PC-3 (cell line): ENCODE measurements around the gene HNRNPL. TPM values are rescaled to one million over a fixed set of nuclear protein-coding genes. Genes with fewer than 3 reads are reported as not detected.
"Not testable (repeated sequence)": the region's sequence is repeated elsewhere in the genome, so short reads cannot be mapped to it uniquely, and the experiment has no call there.

Source experiments
- ATAC-seq: fragments of 200-7000 bp; cut with Tn5 transposase; 2 replicates; pipeline ENCODE4 v1.9.1; 2020; ENCODE audit warnings: mild to moderate bottlenecking, moderate library complexity
- BruUV-seq: library from RNA; stranded (reverse); fragments of 400-500 nt; replicated peaks from 2 replicates; lab custom pipeline; 2021; lab: Mats Ljungman, UMichigan
- CTCF ChIA-PET: fragments of 300-600 bp; sonication (Branson Sonifier 250); formaldehyde crosslinking; loops from one replicate; lab custom pipeline; 2022; ENCODE audit warnings: antibody characterized with exemption; lab: Charles Lee
- POLR2A ChIA-PET: fragments of 300-600 bp; sonication (Branson Sonifier 250); formaldehyde crosslinking; loops from one replicate; lab custom pipeline; 2022; ENCODE audit warnings: antibody characterized with exemption; ENCODE audit not compliant: unreplicated experiment; lab: Charles Lee
- DNase-seq: peaks from one replicate; pipeline ENCODE4 v3.0.0-alpha.2; 2015
- H2AFZ ChIP-seq: fragments of 300-600 bp; sonication (generic); 2 replicates; pipeline ENCODE4 v1.6.0; 2016; ENCODE audit warnings: antibody characterized with exemption, low read length
- H3F3A ChIP-seq: fragments of 300-600 bp; sonication (generic); one replicate; pipeline ENCODE4 v1.6.0; 2017; ENCODE audit warnings: antibody characterized with exemption, low read length, control low read depth, mild to moderate bottlenecking; ENCODE audit not compliant: unreplicated experiment
- H3K27ac ChIP-seq: fragments of 300-600 bp; sonication (generic); 2 replicates; pipeline ENCODE4 v1.5.1; 2016; ENCODE audit warnings: mild to moderate bottlenecking, low read length
- H3K27me3 ChIP-seq: fragments of 300-600 bp; sonication (generic); 2 replicates; pipeline ENCODE4 v1.6.1; 2016; ENCODE audit warnings: low read length, mixed read lengths
- H3K36me3 ChIP-seq: fragments of 300-600 bp; sonication (generic); 2 replicates; pipeline ENCODE4 v1.6.1; 2016; ENCODE audit warnings: low read depth, mixed run types, low read length, mixed read lengths
- H3K4me1 ChIP-seq: fragments of 300-600 bp; sonication (generic); 2 replicates; pipeline ENCODE4 v1.5.1; 2016; ENCODE audit warnings: low read length; ENCODE audit not compliant: insufficient read depth
- H3K4me2 ChIP-seq: fragments of 300-600 bp; sonication (generic); 2 replicates; pipeline ENCODE4 v1.6.0; 2016; ENCODE audit warnings: low read length
- H3K4me3 ChIP-seq: fragments of 300-600 bp; sonication (generic); 2 replicates; pipeline ENCODE4 v1.5.1; 2016; ENCODE audit warnings: mild to moderate bottlenecking, low read length, mixed read lengths
- H3K79me2 ChIP-seq: fragments of 300-600 bp; sonication (generic); 2 replicates; pipeline ENCODE4 v1.6.1; 2017; ENCODE audit warnings: low read length, mixed read lengths
- H3K9ac ChIP-seq: fragments of 300-600 bp; sonication (generic); 2 replicates; pipeline ENCODE4 v1.6.0; 2016; ENCODE audit warnings: mild to moderate bottlenecking, low read length
- H3K9me2 ChIP-seq: fragments of 300-600 bp; sonication (generic); replicated peaks from 2 replicates; pipeline ENCODE4 v1.6.1; 2016; ENCODE audit warnings: mixed run types, low read length, mixed read lengths
- H3K9me3 ChIP-seq: fragments of 300-600 bp; sonication (generic); 2 replicates; pipeline ENCODE4 v1.6.1; 2016; ENCODE audit warnings: low read length, mixed read lengths
- H4K20me1 ChIP-seq: fragments of 300-600 bp; sonication (generic); 2 replicates; pipeline ENCODE4 v1.6.1; 2016; ENCODE audit warnings: low read length, mixed read lengths
- CTCF ChIP-seq: fragments of 300-600 bp; sonication (generic); conservative IDR thresholded peaks from 2 replicates; pipeline ENCODE4 v1.5.1; 2017; ENCODE audit warnings: antibody characterized with exemption, low read depth, mild to moderate bottlenecking, low read length
- EZH2 ChIP-seq: fragments of 300-600 bp; sonication (generic); IDR thresholded peaks from one replicate; pipeline ENCODE4 v1.6.1; 2017; ENCODE audit warnings: antibody characterized with exemption, mild to moderate bottlenecking, low read length; ENCODE audit not compliant: unreplicated experiment
- EZH2phosphoT487 ChIP-seq: fragments of 300-600 bp; sonication (generic); IDR thresholded peaks from 2 replicates; pipeline ENCODE4 v1.6.1; 2018; ENCODE audit warnings: mild to moderate bottlenecking, antibody characterized with exemption, low read length, borderline replicate concordance
- intact Hi-C: fragments of 100-400 bp; cut with micrococcal nuclease; formaldehyde crosslinking; loops from 2 replicates; pipeline ENCODE4 v1.9.0; 2023
- total RNA-seq: library from RNA; depleted of rRNA; stranded (reverse); fragments of >200 nt; gene quantifications from 2 replicates; pipeline ENCODE4 v1.2.3, GENCODE V29; 2014

The HNRNPL gene
- total RNA-seq, 1 experiment from 2014 or later = 315 TPM

DNA sequence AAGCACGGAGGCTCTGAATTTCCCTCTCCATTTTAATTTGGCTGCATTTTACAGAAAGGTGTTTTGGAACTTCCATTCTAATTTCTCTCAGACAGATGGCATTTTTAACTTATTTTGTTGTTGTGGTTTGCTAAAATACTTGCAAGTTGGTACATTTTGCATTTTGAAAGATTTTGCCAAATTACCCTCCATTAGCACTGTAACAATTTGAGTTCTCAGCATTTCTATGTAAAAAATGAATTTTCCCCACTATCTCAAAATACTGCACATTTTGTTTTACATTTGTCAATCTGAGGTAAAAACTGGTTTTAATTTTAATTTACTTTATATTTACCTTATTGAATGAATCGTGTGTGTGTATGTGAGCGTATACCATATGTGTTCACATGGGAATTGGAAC, 7.0 kb upstream of the HNRNPL start:
- no peaks in the 10 kb centered on the region for H3K4me1 ChIP-seq
- ATAC-seq (no peak), DNase-seq (no peak)
- intact Hi-C loops = no loop called here
- no peaks in the 10 kb centered on the region for H3K9me2 ChIP-seq
- no peaks in the 10 kb centered on the region for H3K79me2 ChIP-seq
- H3K27ac ChIP-seq = no peak overlapping the region
- no peaks in the 10 kb centered on the region for H3K27me3 ChIP-seq
- TF ChIP-seq EZH2 = no peak
- no peak for TF ChIP-seq CTCF
- TF ChIP-seq EZH2phosphoT487 = no peak
- H3K9ac ChIP-seq = no peak overlapping the region
- ChIA-PET POLR2A (no interaction called here), CTCF (no interaction called here)
- H3K4me2 ChIP-seq = no peak overlapping the region
- no TSS peak for BruUV-seq
- no peak overlapping the region for H3K4me3 ChIP-seq
- H3K9me3 ChIP-seq = no peaks in the 10 kb centered on the region
- H3K36me3 ChIP-seq = no peaks in the 10 kb centered on the region
- no peak overlapping the region for H2AFZ ChIP-seq
- H3F3A ChIP-seq = no peaks in the 10 kb centered on the region
- H4K20me1 ChIP-seq = no peaks in the 10 kb centered on the region

GRCh38 chr19:38855751-38856150, 6.0 kb upstream of the HNRNPL start:
- H3K79me2 ChIP-seq, H3K4me2 ChIP-seq, H3K9me2 ChIP-seq, H3K27me3 ChIP-seq, H3K9ac ChIP-seq, H3F3A ChIP-seq, intact Hi-C loops, ATAC-seq, H3K4me3 ChIP-seq, H3K9me3 ChIP-seq, BruUV-seq, POLR2A ChIA-PET, H3K4me1 ChIP-seq, CTCF ChIA-PET, H4K20me1 ChIP-seq, H3K36me3 ChIP-seq, H2AFZ ChIP-seq, DNase-seq, H3K27ac ChIP-seq: not testable (repeated sequence)

- H3K36me3 ChIP-seq, H3K4me2 ChIP-seq, H2AFZ ChIP-seq, H3K4me3 ChIP-seq, H3K27me3 ChIP-seq, POLR2A ChIA-PET, DNase-seq, H3K9me3 ChIP-seq, BruUV-seq, CTCF ChIA-PET, H4K20me1 ChIP-seq, H3F3A ChIP-seq, H3K27ac ChIP-seq, H3K79me2 ChIP-seq, ATAC-seq, H3K9me2 ChIP-seq, H3K9ac ChIP-seq: not testable (repeated sequence)
- peaks cover 12% of the 10 kb centered on the region for H3K4me1 ChIP-seq
- intact Hi-C loops = loop anchor here (5.0 kb wide), 1 partner anchor 42 kb away; the partner anchor contains the start of genes NFKBIB and SIRT2
Observed at GRCh38 chr19:38854961-38855360, 5.2 kb upstream of the HNRNPL start.

- Histone ChIP-seq H3K9me3 (no peaks in the 10 kb centered on the region), H3K4me2 (peak overlapping the region; percentile 97), H3K27ac (no peak overlapping the region), H3K79me2 (peaks cover 19% of the 10 kb centered on the region), H3K27me3 (no peaks in the 10 kb centered on the region), H3K9me2 (no peaks in the 10 kb centered on the region), H3F3A (no peaks in the 10 kb centered on the region), H4K20me1 (0 out of 2 replicates have a peak, but pooled peaks cover 7% of the 10 kb centered on the region), H3K4me3 (peak overlapping the region; percentile 83), H3K36me3 (peaks cover 3% of the 10 kb centered on the region; the same call in 1 of the 2 replicates), H2AFZ (peak overlapping the region; percentile 91), H3K9ac (peak overlapping the region; percentile 88; the same call in 1 of the 2 replicates), H3K4me1 (peaks cover 18% of the 10 kb centered on the region)
- ATAC-seq (no peak), DNase-seq (no peak)
- intact Hi-C loops = loop anchor here (5.0 kb wide), 1 partner anchor 44 kb away; the partner anchor contains the start of genes NFKBIB and SIRT2
- no TSS peak for BruUV-seq
- CTCF ChIA-PET = interaction anchor here (0.6 kb wide), 1 partner anchor 10 kb away, joined by 6 read pairs; no protein-coding TSS in a partner anchor
- no peak for TF ChIP-seq CTCF
- POLR2A ChIA-PET = no interaction called here
Observed at GRCh38 chr19:38853214-38853613, 3.4 kb upstream of the HNRNPL start.
